Activated CD4-positive, alpha-beta T cell treated with anti-CD3 and anti-CD28 coated beads for 36 hours (primary cell): Measurements from ENCODE around the gene KRTAP10-4. TPM values are rescaled to one million over a fixed set of nuclear protein-coding genes. Genes with fewer than 3 reads are reported as not detected.
"Not testable (repeated sequence)": the region's sequence is repeated elsewhere in the genome, so short reads cannot be mapped to it uniquely, and the experiment has no call there.

Experiments used
- ATAC-seq: fragments of 200-7000 bp; cut with Tn5 transposase; one replicate; pipeline ENCODE4 v1.10.0; 2021; ENCODE audit warnings: mild to moderate bottlenecking, moderate library complexity
- CTCF ChIA-PET: fragments of 350-600 bp; sonication (Branson Sonifier 250); formaldehyde crosslinking; loops from one replicate; lab custom pipeline; 2021; ENCODE audit warnings: antibody characterized with exemption; lab: Charles Lee
- POLR2A ChIA-PET: fragments of 350-600 bp; sonication (Branson Sonifier 250); formaldehyde crosslinking; loops from one replicate; lab custom pipeline; 2021; ENCODE audit warnings: antibody characterized with exemption, inconsistent platforms; lab: Charles Lee
- DNase-seq: peaks from one replicate; pipeline ENCODE4 v3.0.0-alpha.2; 2020
- H3K27ac Mint-ChIP-seq: one replicate; pipeline ENCODE4 v1.8.0; 2021; ENCODE audit warnings: mixed read lengths
- H3K27me3 Mint-ChIP-seq: one replicate; pipeline ENCODE4 v1.8.0; 2021; ENCODE audit warnings: mixed read lengths
- H3K36me3 Mint-ChIP-seq: one replicate; pipeline ENCODE4 v1.8.0; 2021; ENCODE audit warnings: low read depth, mixed read lengths
- H3K4me1 Mint-ChIP-seq: one replicate; pipeline ENCODE4 v1.8.0; 2021; ENCODE audit warnings: mixed read lengths
- H3K4me3 Mint-ChIP-seq: one replicate; pipeline ENCODE4 v1.8.0; 2021; ENCODE audit warnings: mild to moderate bottlenecking, moderate library complexity, mixed read lengths
- H3K9me3 Mint-ChIP-seq: one replicate; pipeline ENCODE4 v1.8.0; 2021; ENCODE audit warnings: low read depth, mixed read lengths
- intact Hi-C, 2 experiments: fragments of 100-400 bp; cut with DNase I in 1 of 2; cut with micrococcal nuclease in 1 of 2; formaldehyde crosslinking; loops; one replicate each; pipeline versions ENCODE4 v1.14.2 to v1.15.1; 2022 to 2024; cut with DNase I, micrococcal nuclease
- total RNA-seq, 2 experiments: library from RNA; stranded (reverse); gene quantifications; one replicate each; pipeline ENCODE4 v1.2.3, GENCODE V29; 2021

The KRTAP10-4 gene
- total RNA-seq, 2 experiments from 2014 or later, result not detected

DNA sequence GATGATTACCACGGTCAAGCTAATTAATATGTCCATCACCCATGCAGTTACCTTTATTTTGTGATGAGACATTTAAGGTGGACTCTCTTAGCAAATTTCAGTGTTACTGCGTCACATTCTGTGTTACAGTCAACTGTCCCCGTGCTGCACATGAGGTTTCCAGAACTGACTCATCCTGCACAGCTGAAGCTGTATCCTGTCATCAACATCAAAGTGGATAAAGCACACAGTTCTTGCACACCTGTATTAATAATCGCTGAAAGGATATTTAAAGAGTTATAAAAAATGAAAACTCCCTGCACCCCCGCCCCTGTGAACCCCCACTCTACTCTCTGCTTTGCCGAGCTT, 10.2 kb downstream of the KRTAP10-4 start:
- no peak overlapping the region for H3K4me3 Mint-ChIP-seq
- CTCF ChIA-PET, result interaction anchor here (0.8 kb wide), 1 partner anchor 218 kb away, joined by 3 read pairs; the partner anchor contains the start of gene UBE2G2
- ATAC-seq (peak; percentile 96), DNase-seq (peak; percentile 62)
- intact Hi-C loops, result no loop called here
- H3K4me1 Mint-ChIP-seq, result peaks cover 10% of the 10 kb centered on the region
- POLR2A ChIA-PET, result no interaction called here
- peaks cover 2% of the 10 kb centered on the region for H3K36me3 Mint-ChIP-seq
- H3K27me3 Mint-ChIP-seq, result peaks cover 15% of the 10 kb centered on the region
- H3K9me3 Mint-ChIP-seq, result peaks cover 6% of the 10 kb centered on the region
- no peak overlapping the region for H3K27ac Mint-ChIP-seq

DNA sequence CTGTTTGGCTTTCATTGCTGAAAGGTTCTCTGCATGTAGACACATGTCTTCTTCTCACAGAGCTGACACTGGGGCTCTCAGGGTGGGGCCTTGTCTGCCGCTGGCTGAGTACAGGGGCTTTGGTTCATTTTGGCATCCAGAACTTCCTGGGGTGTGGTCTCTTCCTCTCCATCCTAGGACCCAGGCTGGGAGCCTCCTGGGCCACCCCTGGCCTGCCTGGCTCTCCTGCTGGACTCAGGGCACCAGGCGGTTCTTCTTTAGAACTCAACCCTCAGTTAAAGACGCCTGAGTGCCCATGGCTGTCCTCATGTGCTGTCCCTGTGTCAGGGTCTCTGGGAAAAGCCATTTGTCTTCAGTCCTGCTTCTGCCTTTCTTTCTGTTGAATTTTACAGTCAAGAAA, 12.4 kb downstream of the KRTAP10-4 start:
- Mint-ChIP-seq H3K4me3 (no peak overlapping the region), H3K4me1 (peaks cover 10% of the 10 kb centered on the region), H3K27ac (no peak overlapping the region), H3K27me3 (peaks cover 17% of the 10 kb centered on the region), H3K36me3 (peaks cover 2% of the 10 kb centered on the region), H3K9me3 (peaks cover 6% of the 10 kb centered on the region)
- intact Hi-C loops, result no loop called here
- ChIA-PET POLR2A (no interaction called here), CTCF (interaction anchor here (0.7 kb wide), 1 partner anchor 175 kb away, joined by 3 read pairs; no protein-coding TSS in a partner anchor)
- ATAC-seq (no peak), DNase-seq (no peak)

DNA sequence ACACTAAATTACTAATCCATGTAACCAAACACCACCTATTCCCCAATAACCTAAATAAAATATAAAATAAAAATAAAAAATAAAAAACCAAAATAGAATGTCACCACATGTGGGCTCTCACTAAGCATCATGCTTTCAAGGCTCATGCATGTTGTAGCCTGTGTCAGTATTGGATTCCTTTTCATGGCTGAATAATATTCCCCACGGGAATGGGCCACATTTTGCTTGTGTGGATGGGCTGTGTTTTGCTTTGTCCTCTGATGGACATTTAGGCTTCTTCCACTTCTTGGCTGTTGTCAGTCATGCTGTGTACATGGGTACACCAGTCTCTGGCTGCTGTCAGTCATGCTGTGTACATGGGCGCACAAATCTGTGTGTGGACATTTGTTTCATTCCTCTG, 15.6 kb downstream of the KRTAP10-4 start:
- CTCF ChIA-PET, result no interaction called here
- POLR2A ChIA-PET, result no interaction called here

DNA sequence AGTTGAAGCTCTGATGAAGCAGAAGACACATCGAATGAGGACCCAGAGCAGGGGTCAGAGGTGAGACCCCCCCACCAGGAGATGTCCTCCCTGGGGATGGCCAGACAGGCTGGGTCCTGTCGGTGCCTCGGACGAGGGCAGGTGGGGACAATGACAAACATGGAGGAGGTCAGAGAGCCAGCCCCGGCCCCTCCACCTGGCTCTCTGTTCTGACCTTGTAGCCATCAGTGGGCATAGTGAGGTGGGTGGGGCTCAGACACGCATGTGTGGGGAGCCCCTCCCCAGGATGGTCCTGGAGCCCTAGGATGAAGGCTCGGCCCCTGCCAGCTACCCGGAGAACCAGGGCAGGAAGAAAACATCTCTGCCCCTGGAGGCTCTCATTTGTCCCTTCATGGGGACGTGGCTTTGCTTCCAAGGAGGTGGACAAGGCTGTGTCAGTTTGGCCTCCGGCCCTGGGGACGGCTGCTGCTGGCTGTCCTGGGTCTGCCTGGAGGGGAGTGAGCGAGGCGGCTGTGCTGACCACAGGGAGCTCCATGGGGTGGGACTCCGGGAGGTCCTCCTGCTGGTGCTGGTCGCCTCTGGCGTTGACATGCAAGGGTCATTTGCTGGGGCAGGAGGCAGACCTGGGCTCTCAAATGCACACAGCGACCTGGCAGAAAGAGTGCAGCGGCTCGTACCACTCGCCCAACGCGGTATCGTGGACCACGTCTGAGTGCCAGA, 16.2 kb downstream of the KRTAP10-4 start:
- intact Hi-C loops, result no loop called here

More for the DNA sequence above, 15.6 kb downstream of the KRTAP10-4 start:
- H3K4me3 Mint-ChIP-seq, result no peak overlapping the region
- peaks cover 14% of the 10 kb centered on the region for H3K27me3 Mint-ChIP-seq
- DNase-seq (no peak), ATAC-seq (no peak)
- no peak overlapping the region for H3K27ac Mint-ChIP-seq
- intact Hi-C loops, result no loop called here
- H3K36me3 Mint-ChIP-seq, result no peaks in the 10 kb centered on the region
- peaks cover 1% of the 10 kb centered on the region for H3K4me1 Mint-ChIP-seq
- no peaks in the 10 kb centered on the region for H3K9me3 Mint-ChIP-seq

DNA sequence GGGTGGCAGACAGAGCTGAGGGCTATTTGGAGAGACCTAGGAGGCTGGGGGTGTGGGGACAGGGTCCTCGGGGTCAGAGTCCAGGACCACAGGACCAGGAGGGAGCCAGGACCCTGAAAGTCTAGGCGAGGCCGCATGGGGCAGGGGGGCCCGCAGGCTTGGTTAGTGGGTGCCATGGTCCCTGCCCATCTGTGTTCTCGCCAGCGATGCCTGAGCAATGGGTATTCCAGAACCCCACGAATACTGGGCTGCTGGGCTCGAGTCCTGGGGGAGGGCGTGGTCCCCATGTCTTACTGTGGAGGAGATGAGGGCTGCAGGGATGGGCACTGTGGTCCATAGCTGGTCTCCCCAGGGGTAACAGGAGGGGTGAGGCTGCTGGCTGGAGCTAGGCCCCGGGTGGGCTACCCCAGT, 16.8 kb downstream of the KRTAP10-4 start:
- peaks cover 12% of the 10 kb centered on the region for H3K27me3 Mint-ChIP-seq
- no peak overlapping the region for H3K4me3 Mint-ChIP-seq
- ChIA-PET CTCF (no interaction called here), POLR2A (no interaction called here)
- no peak overlapping the region for H3K27ac Mint-ChIP-seq
- DNase-seq (no peak), ATAC-seq (no peak)
- intact Hi-C loops, result no loop called here
- no peaks in the 10 kb centered on the region for H3K9me3 Mint-ChIP-seq
- no peaks in the 10 kb centered on the region for H3K36me3 Mint-ChIP-seq
- no peaks in the 10 kb centered on the region for H3K4me1 Mint-ChIP-seq

More for the DNA sequence above, 16.2 kb downstream of the KRTAP10-4 start:
- DNase-seq (no peak), ATAC-seq (no peak)
- ChIA-PET CTCF (no interaction called here), POLR2A (no interaction called here)
- Mint-ChIP-seq H3K36me3 (no peaks in the 10 kb centered on the region), H3K4me3 (no peak overlapping the region), H3K27ac (no peak overlapping the region), H3K4me1 (no peaks in the 10 kb centered on the region), H3K27me3 (peaks cover 14% of the 10 kb centered on the region), H3K9me3 (no peaks in the 10 kb centered on the region)

DNA sequence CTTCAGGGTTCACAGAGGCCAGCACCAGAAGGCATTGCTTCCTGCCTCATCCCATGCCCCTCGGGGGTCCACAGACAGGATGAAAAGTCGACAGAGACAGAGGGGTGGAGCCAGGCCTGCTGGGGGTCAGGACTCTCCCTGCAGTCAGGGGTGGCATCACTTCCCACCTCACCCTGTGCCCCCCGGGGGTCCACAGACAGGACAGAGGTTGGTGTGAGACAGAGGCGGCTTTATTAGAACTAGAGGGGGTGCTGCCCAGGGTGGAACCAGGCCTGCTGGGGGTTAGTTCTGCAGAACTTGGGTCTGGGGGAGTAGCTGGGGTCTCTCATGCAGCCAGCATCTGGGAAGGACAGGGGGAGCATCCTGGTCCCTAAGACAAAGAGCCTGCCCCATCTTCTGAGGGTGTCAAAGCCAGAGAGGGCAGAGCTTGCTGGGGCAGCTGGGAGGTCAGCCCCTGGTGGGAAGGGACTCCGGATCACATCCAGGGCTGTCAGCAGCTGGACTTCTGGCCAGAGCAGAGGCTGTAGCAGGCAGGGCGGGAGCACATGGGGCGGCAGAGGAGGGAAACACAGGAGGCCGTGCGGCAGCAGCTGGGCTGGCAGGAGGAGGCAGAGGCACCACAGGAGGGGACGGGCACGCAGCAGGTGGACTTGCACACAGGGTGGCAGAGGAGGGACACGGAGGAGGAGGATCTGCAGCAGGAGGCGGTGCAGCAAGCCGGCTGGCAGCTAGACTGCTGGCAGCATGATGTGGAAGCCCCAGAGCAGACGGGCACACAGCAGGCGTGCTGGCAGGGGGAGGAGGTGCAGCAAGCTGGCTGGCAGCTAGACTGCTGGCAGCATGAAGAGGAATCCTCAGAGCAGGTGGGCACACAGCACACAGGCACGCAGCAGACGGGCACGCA, 17.6 kb downstream of the KRTAP10-4 start:
- H3K4me1 Mint-ChIP-seq, intact Hi-C loops, H3K4me3 Mint-ChIP-seq, H3K36me3 Mint-ChIP-seq, ATAC-seq, H3K27ac Mint-ChIP-seq, H3K27me3 Mint-ChIP-seq, CTCF ChIA-PET, POLR2A ChIA-PET, H3K9me3 Mint-ChIP-seq, DNase-seq: not testable (repeated sequence)

DNA sequence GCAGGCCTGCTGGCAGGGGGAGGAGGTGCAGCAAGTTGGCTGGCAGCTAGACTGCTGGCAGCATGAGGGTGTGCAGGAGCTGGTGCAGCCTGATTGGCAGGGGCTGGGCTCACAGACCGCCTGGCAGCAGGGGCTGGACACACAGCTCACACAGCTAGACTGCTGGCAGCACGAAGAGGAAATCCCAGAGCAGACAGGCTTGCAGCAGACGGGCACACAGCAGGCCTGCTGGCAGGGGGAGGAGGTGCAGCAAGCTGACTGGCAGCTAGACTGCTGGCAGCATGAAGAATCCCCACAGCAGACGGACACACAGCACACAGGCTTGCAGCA, 18.2 kb downstream of the KRTAP10-4 start:
- POLR2A ChIA-PET, ATAC-seq, H3K27me3 Mint-ChIP-seq, intact Hi-C loops, H3K27ac Mint-ChIP-seq, DNase-seq, H3K36me3 Mint-ChIP-seq, H3K9me3 Mint-ChIP-seq, CTCF ChIA-PET, H3K4me1 Mint-ChIP-seq, H3K4me3 Mint-ChIP-seq: not testable (repeated sequence)

DNA sequence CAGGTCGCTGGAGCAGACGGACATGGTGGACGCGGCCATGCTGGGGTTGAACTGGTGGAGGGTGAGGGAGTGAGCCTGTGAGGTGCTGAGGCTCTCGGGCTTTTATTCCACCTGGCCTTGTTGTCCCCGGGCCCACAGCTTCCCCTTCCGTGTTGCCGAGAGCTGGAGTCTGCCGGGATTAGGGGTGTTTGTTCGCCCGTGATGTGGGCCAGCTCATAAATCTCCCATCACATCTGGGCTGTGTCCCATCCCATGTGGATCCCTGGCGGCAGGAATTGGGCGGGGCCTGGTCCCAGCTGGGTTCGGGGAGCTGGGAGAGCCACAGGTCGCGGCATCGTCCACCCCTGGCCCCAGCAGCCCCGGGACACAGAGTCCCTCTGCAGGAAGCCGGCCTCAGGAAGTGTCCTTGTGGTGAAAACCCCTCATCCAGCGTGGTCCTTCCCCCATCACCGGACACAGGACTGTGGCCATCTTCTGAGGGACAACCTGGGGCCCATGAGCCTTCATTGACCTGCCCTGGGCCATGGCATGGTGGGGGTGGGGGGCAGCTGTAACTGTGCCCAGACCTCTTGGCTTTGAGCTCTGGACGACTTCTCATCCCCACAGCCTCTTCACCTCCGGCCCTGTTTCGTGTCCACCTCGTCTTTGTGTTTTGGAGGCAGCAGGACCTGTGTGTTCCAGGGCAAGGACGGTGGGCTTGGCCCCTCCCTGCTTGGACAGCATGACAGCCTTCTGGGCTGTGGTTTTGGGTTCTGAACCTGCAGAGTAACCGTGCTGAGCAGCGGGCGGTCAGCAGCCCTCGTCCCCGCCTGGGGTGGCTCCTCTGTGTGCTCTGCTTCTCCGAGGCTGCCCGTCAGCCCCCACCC, 19.1 kb downstream of the KRTAP10-4 start, which contains the start of gene KRTAP10-6:
TSS of gene KRTAP10-6 (minus strand) at position 60 of the 866 bp plus-strand sequence. CDS start at position 39, 21 bp downstream.
- no peak within 1 kb of the TSS for H3K27ac Mint-ChIP-seq
- CTCF ChIA-PET, result no interaction called here
- no peak for ATAC-seq

DNA sequence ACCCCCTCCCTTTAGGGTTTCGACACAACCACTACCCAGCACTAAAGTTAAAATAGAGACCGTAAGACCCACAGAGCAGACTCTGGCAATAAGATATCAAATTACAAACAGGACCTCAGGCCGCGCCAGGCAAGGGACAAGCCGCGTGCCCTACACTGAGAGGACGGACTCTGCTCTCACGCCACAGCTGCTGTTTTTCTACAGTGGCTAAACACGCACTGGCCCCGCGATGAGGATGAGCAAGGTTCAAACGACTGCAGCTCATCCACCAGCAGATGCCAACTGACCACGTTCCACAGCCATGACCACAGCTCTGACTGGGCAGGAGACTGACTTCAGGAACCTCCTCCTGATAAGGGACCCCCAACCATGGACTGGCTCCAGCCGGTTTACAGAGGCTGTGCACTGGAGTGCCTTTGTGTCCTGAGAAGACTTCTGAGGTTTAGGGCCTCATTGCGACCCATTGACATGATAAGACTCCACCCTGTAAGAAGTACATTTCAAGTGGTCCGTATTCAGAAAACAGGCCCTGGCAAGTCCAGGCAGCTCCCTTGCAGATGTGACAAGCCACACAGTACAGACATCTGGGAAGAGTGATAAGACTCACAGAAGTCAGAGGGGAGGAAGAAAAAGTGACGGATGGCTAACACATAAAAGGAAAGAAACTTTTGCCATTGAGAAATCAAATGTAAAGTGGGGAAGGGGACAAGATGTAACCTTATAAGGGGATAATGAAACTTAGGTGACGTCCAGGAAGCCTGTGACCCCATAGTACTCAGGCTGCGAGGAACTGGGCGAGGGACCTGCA, 20.3 kb downstream of the KRTAP10-4 start:
- no peaks in the 10 kb centered on the region for H3K4me1 Mint-ChIP-seq
- ATAC-seq (no peak), DNase-seq (no peak)
- peaks cover 4% of the 10 kb centered on the region for H3K9me3 Mint-ChIP-seq
- no peak overlapping the region for H3K4me3 Mint-ChIP-seq
- H3K36me3 Mint-ChIP-seq, result no peaks in the 10 kb centered on the region
- peaks cover 2% of the 10 kb centered on the region for H3K27me3 Mint-ChIP-seq
- ChIA-PET POLR2A (no interaction called here), CTCF (no interaction called here)
- no peak overlapping the region for H3K27ac Mint-ChIP-seq
- intact Hi-C loops, result no loop called here

More for the DNA sequence above, 19.1 kb downstream of the KRTAP10-4 start, which contains the start of gene KRTAP10-6:
- Mint-ChIP-seq H3K9me3 (no peaks in the 10 kb centered on the region), H3K4me1 (no peaks in the 10 kb centered on the region), H3K36me3 (no peaks in the 10 kb centered on the region), H3K27me3 (peaks cover 2% of the 10 kb centered on the region), H3K4me3 (no peak within 1 kb of the TSS)
- intact Hi-C loops, result no loop called here
- no peak for DNase-seq
- POLR2A ChIA-PET, result no interaction called here

DNA sequence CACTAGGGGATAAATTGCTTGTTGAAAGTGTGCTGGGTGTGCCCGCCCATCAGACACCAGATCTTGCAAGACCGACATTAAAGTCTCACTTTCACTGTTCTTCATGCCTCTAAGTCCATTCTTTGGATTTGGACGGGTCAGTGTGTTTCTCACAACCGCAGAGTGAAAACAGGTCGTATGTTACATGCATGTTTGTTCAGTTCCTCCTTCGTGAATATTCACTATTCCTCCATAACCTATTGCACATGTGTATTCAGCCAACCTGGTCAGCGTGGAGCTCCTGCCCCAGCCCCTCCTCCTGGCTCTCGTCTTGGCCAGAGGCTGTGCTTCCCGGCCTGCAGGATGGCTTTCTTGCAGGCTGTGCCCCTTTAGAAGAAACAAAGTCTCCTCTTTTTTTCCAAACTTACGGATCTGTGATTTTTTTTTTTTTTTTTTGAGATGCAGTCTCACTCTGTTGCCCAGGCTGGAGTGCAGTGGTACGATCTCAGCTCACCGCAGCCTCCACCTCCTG, 20.9 kb downstream of the KRTAP10-4 start:
- no peak overlapping the region for H3K4me3 Mint-ChIP-seq
- H3K4me1 Mint-ChIP-seq, result no peaks in the 10 kb centered on the region
- H3K36me3 Mint-ChIP-seq, result no peaks in the 10 kb centered on the region
- ATAC-seq, result no peak
- DNase-seq, result no peak
- peaks cover 4% of the 10 kb centered on the region for H3K9me3 Mint-ChIP-seq
- CTCF ChIA-PET, result interaction anchor here (0.9 kb wide), 1 partner anchor 15 kb away, joined by 3 read pairs; no protein-coding TSS in a partner anchor
- H3K27me3 Mint-ChIP-seq, result no peaks in the 10 kb centered on the region
- intact Hi-C loops, result no loop called here
- POLR2A ChIA-PET, result no interaction called here
- H3K27ac Mint-ChIP-seq, result no peak overlapping the region
